A673 (cell line): Measurements from ENCODE around the gene GNG7.

Experiments
- EZH2 ChIP-seq: fragments of 200-600 bp; sonication (generic); IDR thresholded peaks from 2 replicates; pipeline ENCODE4 v1.6.1; 2017; ENCODE audit warnings: borderline replicate concordance, low read depth, mild to moderate bottlenecking, mixed read lengths, antibody characterized with exemption, low read length; ENCODE audit not compliant: poor library complexity, severe bottlenecking
- TF ChIP-seq, protein P1 (sequence below): fragments of 300-800, 200-600 bp; sonication (generic); conservative IDR thresholded peaks from 2 replicates; pipeline ENCODE4 v1.5.1; 2017; ENCODE audit warnings: low read depth, mild to moderate bottlenecking, antibody characterized with exemption, low read length, moderate library complexity, mixed read lengths

DNA sequence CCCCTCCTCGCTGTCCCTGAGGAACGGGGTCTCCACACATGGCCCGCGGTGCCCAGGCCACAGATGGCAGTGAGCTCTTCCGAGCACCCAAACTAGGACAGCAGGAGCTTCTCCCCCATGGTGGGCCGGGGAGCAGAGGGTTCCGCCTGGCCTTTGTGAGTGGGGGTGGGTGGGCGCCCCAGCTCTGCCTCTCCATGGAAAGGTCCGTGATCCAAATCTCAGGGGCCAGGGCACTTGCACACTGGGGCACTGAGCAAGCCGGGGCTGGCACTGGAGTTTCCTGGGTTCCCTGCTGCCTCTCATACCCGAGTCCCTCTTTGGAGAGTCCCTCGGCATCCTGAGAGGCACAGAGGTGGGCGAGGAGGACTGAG, 20.8 kb upstream of the GNG7 start:
- TF ChIP-seq, protein P1, sequence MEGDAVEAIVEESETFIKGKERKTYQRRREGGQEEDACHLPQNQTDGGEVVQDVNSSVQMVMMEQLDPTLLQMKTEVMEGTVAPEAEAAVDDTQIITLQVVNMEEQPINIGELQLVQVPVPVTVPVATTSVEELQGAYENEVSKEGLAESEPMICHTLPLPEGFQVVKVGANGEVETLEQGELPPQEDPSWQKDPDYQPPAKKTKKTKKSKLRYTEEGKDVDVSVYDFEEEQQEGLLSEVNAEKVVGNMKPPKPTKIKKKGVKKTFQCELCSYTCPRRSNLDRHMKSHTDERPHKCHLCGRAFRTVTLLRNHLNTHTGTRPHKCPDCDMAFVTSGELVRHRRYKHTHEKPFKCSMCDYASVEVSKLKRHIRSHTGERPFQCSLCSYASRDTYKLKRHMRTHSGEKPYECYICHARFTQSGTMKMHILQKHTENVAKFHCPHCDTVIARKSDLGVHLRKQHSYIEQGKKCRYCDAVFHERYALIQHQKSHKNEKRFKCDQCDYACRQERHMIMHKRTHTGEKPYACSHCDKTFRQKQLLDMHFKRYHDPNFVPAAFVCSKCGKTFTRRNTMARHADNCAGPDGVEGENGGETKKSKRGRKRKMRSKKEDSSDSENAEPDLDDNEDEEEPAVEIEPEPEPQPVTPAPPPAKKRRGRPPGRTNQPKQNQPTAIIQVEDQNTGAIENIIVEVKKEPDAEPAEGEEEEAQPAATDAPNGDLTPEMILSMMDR: no peak
- no peak for TF ChIP-seq EZH2
